ENCODE measurements around the gene DET1.
A peak's percentile ranks its signal among the peaks of the same experiment; 100 is the strongest.

Gene DET1

GRCh38 chr15:88467073-88467934, 79.2 kb downstream of the DET1 start, which contains the start of the genes MRPL46 and MRPS11:
TSS of gene MRPL46 (minus strand) at chr15:88467388. CDS start at chr15:88467377, 11 bp downstream.
TSS of gene MRPS11 (plus strand) at chr15:88467708. CDS start at chr15:88467718, 10 bp downstream.
- DNase-seq (ENCODE audit: low spot score), result peak; percentile 94

DNA sequence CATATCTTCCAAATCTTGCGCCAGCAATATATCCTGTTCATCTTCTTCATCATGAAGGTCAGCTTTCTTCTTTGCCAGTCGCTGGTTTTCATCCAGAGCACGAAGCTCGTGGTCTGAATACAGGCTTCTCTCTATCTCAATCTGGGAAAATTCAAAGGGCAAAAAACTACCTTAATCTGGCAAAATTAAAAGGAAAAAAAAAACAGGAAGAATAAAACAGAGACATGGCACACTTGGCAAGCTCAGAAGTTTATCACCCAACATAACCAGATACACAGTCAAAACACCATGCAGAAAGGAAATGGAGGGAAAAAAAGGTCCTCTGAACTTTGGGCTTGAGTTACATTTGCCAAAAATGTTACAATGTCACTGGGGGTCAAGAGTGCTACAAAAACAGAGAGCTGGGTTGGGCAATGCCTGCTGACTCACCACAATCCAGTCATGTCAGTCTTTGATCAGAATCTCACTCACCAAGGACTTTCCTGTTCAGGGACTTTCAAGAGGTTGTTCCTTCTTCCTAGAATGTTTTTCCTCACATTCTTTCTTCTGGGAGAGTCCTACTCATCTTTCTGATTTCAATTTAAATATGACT, 80.8 kb downstream of the DET1 start:
- DNase-seq (ENCODE audit: low spot score), result no peak

GRCh38 chr15:88463870-88464532, 82.5 kb downstream of the DET1 start:
- DNase-seq (ENCODE audit: low spot score), result no peak

Small RNA genes lying within 50 kb of the gene (small RNA-seq; reads per million reads assigned to genes)
- 0 reads per million in 2 experiments for gene AC013489.2

All from SK-N-DZ (cell line).